Brain microvascular endothelial cell (primary cell): ENCODE results near the gene KCNB1.
"Not testable (repeated sequence)": the region's sequence is repeated elsewhere in the genome, so short reads cannot be mapped to it uniquely, and the experiment has no call there.

Experiments
- DNase-seq: peaks from one replicate; pipeline ENCODE4 v3.0.0-alpha.2; 2020
- H3K27ac ChIP-seq: fragments of 250-450 bp; sonication (Bioruptor Pico); 2 replicates; pipeline ENCODE4 v1.5.1; 2020; ENCODE audit warnings: mild to moderate bottlenecking, moderate library complexity
- H3K27me3 ChIP-seq: fragments of 250-450 bp; sonication (Bioruptor Pico); replicated peaks from 2 replicates; pipeline ENCODE4 v1.5.1; 2020; ENCODE audit warnings: mild to moderate bottlenecking
- H3K36me3 ChIP-seq: fragments of 250-450 bp; sonication (Bioruptor Pico); replicated peaks from 2 replicates; pipeline ENCODE4 v1.5.1; 2020; ENCODE audit warnings: mild to moderate bottlenecking
- H3K4me3 ChIP-seq: 2 replicates; pipeline ENCODE4 v1.5.1; 2011; ENCODE audit warnings: low read depth, mild to moderate bottlenecking, control low read depth, low read length, moderate library complexity
- in situ Hi-C: cut with HindIII; loops from 2 replicates; pipeline ENCODE4 v1.10.0; 2017; ENCODE audit warnings: low sequenced_read_pairs, low pct_ligation_motif_present
- TF ChIP-seq, protein P1 (sequence below): IDR thresholded peaks from 2 replicates; pipeline ENCODE4 v1.5.1; 2011; ENCODE audit warnings: low read depth, mild to moderate bottlenecking, moderate library complexity, low read length, control low read depth, inconsistent platforms; ENCODE audit errors: missing control alignments

The KCNB1 gene

DNA sequence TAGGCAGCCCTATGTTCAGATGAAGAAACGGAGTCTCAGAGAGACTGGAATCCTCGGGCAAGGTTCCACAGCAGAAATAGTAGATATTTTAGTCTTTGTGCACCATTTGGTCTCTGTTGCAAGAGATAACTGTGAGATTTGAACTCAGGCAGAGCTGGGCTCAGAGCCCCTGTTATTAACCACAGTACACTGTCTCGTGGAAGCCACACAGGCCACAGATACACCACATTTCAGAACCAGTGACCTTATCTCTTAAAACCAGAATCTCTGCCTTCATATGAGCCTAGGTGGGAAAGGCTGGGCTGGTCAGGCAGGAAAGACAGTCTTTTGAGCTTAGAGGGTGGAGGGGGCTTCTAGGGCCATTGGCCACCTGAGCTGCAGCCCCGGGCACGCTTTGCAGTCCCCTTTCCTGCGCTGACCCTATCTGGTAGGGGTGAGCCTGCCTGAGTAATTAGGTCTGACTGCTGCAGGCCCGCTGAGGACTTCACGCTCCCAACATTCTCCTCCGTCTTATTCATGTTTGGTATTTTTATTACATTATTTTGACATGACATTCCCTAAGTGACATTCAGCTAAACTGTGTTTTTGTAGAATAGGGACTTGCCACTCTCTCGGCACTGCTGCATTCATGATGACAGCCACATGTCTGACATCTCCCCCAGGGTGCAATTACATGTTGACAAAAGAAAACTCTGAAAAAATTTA lies 71.1 kb downstream of the KCNB1 start:
- in situ Hi-C loops: no loop called here
- Histone ChIP-seq H3K4me3 (no peak overlapping the region), H3K27ac (no peak overlapping the region), H3K36me3 (no peaks in the 10 kb centered on the region), H3K27me3 (peaks cover 20% of the 10 kb centered on the region)
- DNase-seq: no peak
- TF ChIP-seq, protein P1, sequence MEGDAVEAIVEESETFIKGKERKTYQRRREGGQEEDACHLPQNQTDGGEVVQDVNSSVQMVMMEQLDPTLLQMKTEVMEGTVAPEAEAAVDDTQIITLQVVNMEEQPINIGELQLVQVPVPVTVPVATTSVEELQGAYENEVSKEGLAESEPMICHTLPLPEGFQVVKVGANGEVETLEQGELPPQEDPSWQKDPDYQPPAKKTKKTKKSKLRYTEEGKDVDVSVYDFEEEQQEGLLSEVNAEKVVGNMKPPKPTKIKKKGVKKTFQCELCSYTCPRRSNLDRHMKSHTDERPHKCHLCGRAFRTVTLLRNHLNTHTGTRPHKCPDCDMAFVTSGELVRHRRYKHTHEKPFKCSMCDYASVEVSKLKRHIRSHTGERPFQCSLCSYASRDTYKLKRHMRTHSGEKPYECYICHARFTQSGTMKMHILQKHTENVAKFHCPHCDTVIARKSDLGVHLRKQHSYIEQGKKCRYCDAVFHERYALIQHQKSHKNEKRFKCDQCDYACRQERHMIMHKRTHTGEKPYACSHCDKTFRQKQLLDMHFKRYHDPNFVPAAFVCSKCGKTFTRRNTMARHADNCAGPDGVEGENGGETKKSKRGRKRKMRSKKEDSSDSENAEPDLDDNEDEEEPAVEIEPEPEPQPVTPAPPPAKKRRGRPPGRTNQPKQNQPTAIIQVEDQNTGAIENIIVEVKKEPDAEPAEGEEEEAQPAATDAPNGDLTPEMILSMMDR: no peak

DNA sequence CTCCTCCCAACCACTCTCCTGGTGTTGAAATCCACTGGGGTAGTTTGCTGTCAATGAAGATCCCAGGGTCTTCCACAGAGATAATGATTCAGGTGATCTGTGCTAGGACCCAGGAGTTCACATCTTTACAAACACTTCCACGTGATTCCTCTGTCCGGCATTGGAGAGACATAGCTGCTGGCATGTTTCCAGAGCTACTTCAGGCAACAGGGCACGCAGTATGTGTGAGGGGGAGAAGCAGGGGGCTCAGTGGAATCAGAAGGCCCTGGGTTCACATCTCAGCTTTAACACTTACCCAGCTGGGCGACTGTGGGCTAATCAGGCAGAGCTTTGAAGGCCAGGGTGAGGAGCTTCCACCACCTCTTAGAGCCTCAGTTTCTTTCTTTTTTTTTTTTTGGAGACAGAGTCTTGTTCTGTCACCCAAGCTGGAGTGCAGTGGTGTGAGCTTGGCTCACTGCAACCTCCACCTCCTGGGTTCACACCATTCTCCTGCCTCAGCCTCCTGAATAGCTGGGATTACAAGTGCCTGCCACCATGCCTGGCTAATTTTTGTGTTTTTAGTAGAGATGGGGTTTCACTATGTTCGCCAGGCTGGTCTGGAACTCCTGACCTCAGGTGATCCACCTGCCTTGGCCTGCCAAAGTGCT lies 72.4 kb downstream of the KCNB1 start:
- H3K27ac ChIP-seq, H3K36me3 ChIP-seq, H3K4me3 ChIP-seq, in situ Hi-C loops, DNase-seq: not testable (repeated sequence)
- peaks cover 17% of the 10 kb centered on the region for H3K27me3 ChIP-seq

GRCh38 chr20:49409302-49409974 lies 73.0 kb downstream of the KCNB1 start:
- TF ChIP-seq, protein P1: no peak
- DNase-seq: no peak
- H3K27me3 ChIP-seq: peaks cover 14% of the 10 kb centered on the region
- in situ Hi-C loops: no loop called here
- no peak overlapping the region for H3K27ac ChIP-seq
- no peaks in the 10 kb centered on the region for H3K36me3 ChIP-seq
- no peak overlapping the region for H3K4me3 ChIP-seq

GRCh38 chr20:49408509-49409104 lies 73.9 kb downstream of the KCNB1 start:
- TF ChIP-seq, protein P1: no peak
- peaks cover 8% of the 10 kb centered on the region for H3K27me3 ChIP-seq
- H3K4me3 ChIP-seq: no peak overlapping the region
- in situ Hi-C loops: no loop called here
- DNase-seq: no peak
- H3K27ac ChIP-seq: no peak overlapping the region
- H3K36me3 ChIP-seq: no peaks in the 10 kb centered on the region

DNA sequence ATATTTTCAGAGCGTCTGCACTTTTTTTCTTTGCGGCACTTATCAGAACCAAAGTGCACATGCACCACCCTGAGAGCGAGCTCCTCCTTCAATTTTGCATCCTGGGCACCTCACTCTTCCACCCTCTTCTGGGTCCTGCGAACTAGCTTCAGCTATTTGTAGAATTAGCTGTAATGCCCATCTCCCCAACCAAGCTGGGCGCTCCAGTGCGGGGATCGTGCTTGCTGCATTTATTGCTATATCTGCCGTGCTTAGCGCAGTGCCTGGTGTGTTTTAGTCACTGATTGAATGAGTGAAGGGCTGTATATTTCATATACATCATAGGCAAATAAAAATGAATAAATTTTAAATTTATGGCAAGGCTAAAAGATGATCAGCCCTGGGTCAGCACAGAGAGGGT lies 75.8 kb downstream of the KCNB1 start:
- Histone ChIP-seq H3K4me3 (no peak overlapping the region), H3K27me3 (peaks cover 4% of the 10 kb centered on the region), H3K27ac (no peak overlapping the region), H3K36me3 (no peaks in the 10 kb centered on the region)
- DNase-seq: no peak
- TF ChIP-seq, protein P1: no peak
- in situ Hi-C loops: no loop called here

DNA sequence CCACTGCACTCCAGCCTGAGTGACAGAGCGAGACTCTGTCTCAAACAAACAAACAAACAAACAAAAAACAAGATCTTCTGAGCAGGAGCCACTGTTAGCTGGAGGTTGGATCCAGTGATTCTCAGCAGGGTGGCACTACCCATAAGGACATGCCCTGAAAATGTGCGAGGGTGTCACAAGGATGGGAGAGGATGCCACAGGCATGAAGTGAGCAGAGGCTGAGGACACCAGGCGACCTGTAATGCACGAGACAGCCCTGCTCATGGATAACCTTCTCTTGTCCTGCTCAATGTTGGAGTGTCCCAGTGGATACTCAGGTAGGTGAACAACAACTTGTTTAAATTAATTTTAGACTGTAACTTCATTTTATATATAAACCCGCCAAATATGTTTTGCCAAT lies 76.8 kb downstream of the KCNB1 start:
- no peaks in the 10 kb centered on the region for H3K36me3 ChIP-seq
- H3K27me3 ChIP-seq: peaks cover 4% of the 10 kb centered on the region
- no peak for DNase-seq
- in situ Hi-C loops: no loop called here
- H3K4me3 ChIP-seq: no peak overlapping the region
- H3K27ac ChIP-seq: no peak overlapping the region
- TF ChIP-seq, protein P1: no peak
